Adrenal gland (tissue), 12 donors: ENCODE measurements around the gene RIT2. TPM values are rescaled to one million over a fixed set of nuclear protein-coding genes. Genes with fewer than 3 reads are reported as not detected.

ENCODE experiments used
- DNase-seq, 7 donors: peaks; one replicate each; pipeline ENCODE4 v3.0.0-alpha.2; 2019 to 2020
- H3K27ac ChIP-seq, 5 donors: fragments of 200-600 bp; sonication (generic) in 4 of 5; 1 replicate in 3 of 5; 2 replicates in 2 of 5; pipeline versions ENCODE4 v1.5.1 to v1.8.0; 2016 to 2020; ENCODE audit warnings: mild to moderate bottlenecking in 1 of 5
- H3K27me3 ChIP-seq: fragments of 200-600 bp; 2 replicates; pipeline ENCODE4 v1.8.0; 2021
- H3K36me3 ChIP-seq, 2 donors: fragments of 200-600 bp; replicated peaks in 1 of 2; 1 replicate in 1 of 2; 2 replicates in 1 of 2; pipeline versions ENCODE4 v1.5.1 to v1.8.0; 2018 to 2022
- H3K4me1 ChIP-seq, 2 donors: fragments of 200-600 bp; replicated peaks in 1 of 2; 1 replicate in 1 of 2; 2 replicates in 1 of 2; pipeline versions ENCODE4 v1.5.1 to v1.8.0; 2018 to 2021
- H3K4me3 ChIP-seq, 4 donors: fragments of 200-600 bp; sonication (generic) in 3 of 4; one replicate each; pipeline ENCODE4 v1.5.1; 2016 to 2018
- H3K9me3 ChIP-seq, 3 donors: fragments of 200-600 bp; sonication (generic) in 1 of 3; replicated peaks in 1 of 3; 1 replicate in 2 of 3; 2 replicates in 1 of 3; pipeline versions ENCODE4 v1.5.1 to v1.8.0; 2016 to 2021
- POLR2A ChIP-seq, 2 donors: fragments of 450-650 bp; IDR thresholded peaks; one replicate each; pipeline ENCODE4 v1.6.1; 2017; ENCODE audit warnings: antibody characterized with exemption in 2 of 2, mild to moderate bottlenecking in 2 of 2, moderate library complexity in 1 of 2
- WGBS, 4 donors: extraction: QIAGEN DNeasy Blood & Tissue Kit in 2 of 4; methylation state at CpG; one replicate each; pipeline versions ENCODE4 v1.1.5 to v1.1.7; 2013 to 2017; 5-methylcytosine and 5-hydroxymethylcytosine counted together
- intact Hi-C, 2 donors: fragments of 100-400 bp; cut with DNase I; formaldehyde crosslinking; loops; one replicate each; pipeline versions ENCODE4 v1.14.1 to v1.15.0; 2022 to 2023
- polyA plus RNA-seq, 3 donors: library from polyadenylated mRNA; stranded (reverse); fragments of 200-250 nt in 2 of 3; fragments of 350-450 nt in 1 of 3; fragmentation: Illumina TruSeq in 1 of 3; extraction: RNeasy Lipid Tissue Mini Kit (QIAGEN cat#74804) in 1 of 3; gene quantifications; one replicate each; pipeline ENCODE4 v1.2.3, GENCODE V29; 2013 to 2014
- total RNA-seq, 9 donors: library from RNA; depleted of rRNA in 4 of 9; stranded (reverse); fragments of >200 nt in 4 of 9; fragments of 120-200 nt in 1 of 9; fragmentation: NEBNext Ultra II Directional in 1 of 9; extraction: Animal tissue kit (Norgen Biotek cat#: 25700) in 1 of 9; gene quantifications; one replicate each; pipeline versions ENCODE4 v1.1.0 to v1.2.4, GENCODE V29; 2013 to 2023
- TF ChIP-seq, protein P1 (sequence below), 6 experiments: fragments of 450-650 bp in 4 of 6; fragments of 200-600 bp in 2 of 6; sonication (generic) in 1 of 6; IDR thresholded peaks; 1 replicate in 5 of 6; 2 replicates in 1 of 6; pipeline versions ENCODE4 v1.5.1 to v1.8.0; 2016 to 2021; ENCODE audit warnings: antibody characterized with exemption in 6 of 6, mild to moderate bottlenecking in 2 of 6, moderate library complexity in 1 of 6
- donor health status: healthy with polysubstance abuse.
- donor health status: Bipolar disorder and iron deficiency.
- donor health status: DM: yes; HTN: yes; CAD: no.
- donor health status: DM: no; HTN: no; CAD: no.
- donor health status: DM: no; HTN: no; CAD: no.
- donor health status: DM: yes; HTN: yes; CAD: no.

The RIT2 gene
- total and polyA plus RNA-seq, 12 donors: 0.20 to 0.99 (median 0.28) TPM; not detected in 7

GRCh38 chr18:42976869-42977590 is 138.5 kb downstream of the RIT2 start:
- DNase-seq: no peak
- Histone ChIP-seq H3K36me3 (no peaks in the 10 kb centered on the region), H3K4me1 (no peaks in the 10 kb centered on the region), H3K27me3 (no peaks in the 10 kb centered on the region), H3K9me3 (no peaks in the 10 kb centered on the region), H3K4me3 (no peak overlapping the region), H3K27ac (no peak overlapping the region)
- WGBS, 4 donors: 52 to 60% (median 56%) methylated on average over 3 of the region's 3 CpGs
- intact Hi-C loops: no loop called here
- no peak for TF ChIP-seq POLR2A (IDR thresholded peaks at IDR 0.05)
- TF ChIP-seq, protein P1, sequence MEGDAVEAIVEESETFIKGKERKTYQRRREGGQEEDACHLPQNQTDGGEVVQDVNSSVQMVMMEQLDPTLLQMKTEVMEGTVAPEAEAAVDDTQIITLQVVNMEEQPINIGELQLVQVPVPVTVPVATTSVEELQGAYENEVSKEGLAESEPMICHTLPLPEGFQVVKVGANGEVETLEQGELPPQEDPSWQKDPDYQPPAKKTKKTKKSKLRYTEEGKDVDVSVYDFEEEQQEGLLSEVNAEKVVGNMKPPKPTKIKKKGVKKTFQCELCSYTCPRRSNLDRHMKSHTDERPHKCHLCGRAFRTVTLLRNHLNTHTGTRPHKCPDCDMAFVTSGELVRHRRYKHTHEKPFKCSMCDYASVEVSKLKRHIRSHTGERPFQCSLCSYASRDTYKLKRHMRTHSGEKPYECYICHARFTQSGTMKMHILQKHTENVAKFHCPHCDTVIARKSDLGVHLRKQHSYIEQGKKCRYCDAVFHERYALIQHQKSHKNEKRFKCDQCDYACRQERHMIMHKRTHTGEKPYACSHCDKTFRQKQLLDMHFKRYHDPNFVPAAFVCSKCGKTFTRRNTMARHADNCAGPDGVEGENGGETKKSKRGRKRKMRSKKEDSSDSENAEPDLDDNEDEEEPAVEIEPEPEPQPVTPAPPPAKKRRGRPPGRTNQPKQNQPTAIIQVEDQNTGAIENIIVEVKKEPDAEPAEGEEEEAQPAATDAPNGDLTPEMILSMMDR (IDR thresholded peaks at IDR 0.05): no peak

DNA sequence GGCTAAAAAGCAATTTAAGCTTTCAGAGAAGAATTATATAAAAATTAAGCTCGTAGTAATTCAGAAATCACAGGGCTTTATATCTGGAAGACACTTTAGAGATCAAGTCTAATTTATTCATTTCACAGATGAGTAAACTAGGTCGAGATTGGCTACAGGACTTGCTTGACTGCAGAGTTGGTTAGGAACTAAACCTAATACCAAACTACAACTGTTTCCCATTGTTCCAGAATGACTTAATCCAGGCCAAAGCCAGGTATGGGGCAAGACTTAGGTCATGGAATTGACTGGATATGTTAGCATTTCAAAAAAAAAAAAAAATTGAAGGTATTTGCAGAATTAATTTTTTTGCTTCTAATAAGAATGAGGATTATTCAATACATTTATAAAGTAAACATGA is 146.1 kb downstream of the RIT2 start:
- Histone ChIP-seq H3K4me3 (no peak overlapping the region), H3K27me3 (no peaks in the 10 kb centered on the region), H3K9me3 (no peaks in the 10 kb centered on the region), H3K27ac (no peak overlapping the region), H3K36me3 (no peaks in the 10 kb centered on the region), H3K4me1 (no peaks in the 10 kb centered on the region)
- TF ChIP-seq POLR2A (IDR thresholded peaks at IDR 0.05): no peak
- TF ChIP-seq, protein P1 (IDR thresholded peaks at IDR 0.05): no peak
- 47 to 62% (median 55%) methylated on average over 2 of the region's 2 CpGs for WGBS, 4 donors
- no peak for DNase-seq
- intact Hi-C loops: no loop called here

GRCh38 chr18:42961298-42961697 is 154.2 kb downstream of the RIT2 start:
- no peaks in the 10 kb centered on the region for H3K36me3 ChIP-seq
- TF ChIP-seq, protein P1 (IDR thresholded peaks at IDR 0.05): no peak
- no peak for TF ChIP-seq POLR2A (IDR thresholded peaks at IDR 0.05)
- no peaks in the 10 kb centered on the region for H3K9me3 ChIP-seq
- no peak for DNase-seq
- no peak overlapping the region for H3K27ac ChIP-seq
- H3K4me3 ChIP-seq: no peak overlapping the region
- H3K4me1 ChIP-seq: no peaks in the 10 kb centered on the region
- intact Hi-C loops: no loop called here
- WGBS, 4 donors: 68 to 80% (median 76%) methylated on average over 3 of the region's 3 CpGs
- H3K27me3 ChIP-seq: no peaks in the 10 kb centered on the region

DNA sequence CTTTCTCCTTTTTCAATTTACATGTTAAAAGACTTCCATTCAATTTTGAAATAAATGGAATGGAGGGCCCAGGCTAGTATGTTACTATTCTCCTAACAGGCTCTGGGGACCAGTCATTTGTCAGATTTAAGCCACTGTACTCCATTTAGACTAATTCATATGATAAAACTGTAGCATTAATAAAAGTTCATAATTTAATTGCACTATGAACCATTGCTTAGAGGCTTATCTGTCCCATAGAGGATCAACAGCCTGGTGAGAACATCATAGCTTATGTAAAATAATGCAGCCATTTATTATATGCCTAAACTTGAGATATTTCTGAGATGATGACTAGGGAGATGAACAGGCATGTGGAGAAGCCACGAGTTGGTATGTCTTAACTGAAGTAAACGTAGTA is 156.0 kb downstream of the RIT2 start:
- no peak for DNase-seq
- Histone ChIP-seq H3K4me3 (no peak overlapping the region), H3K9me3 (no peaks in the 10 kb centered on the region), H3K4me1 (no peaks in the 10 kb centered on the region), H3K27ac (no peak overlapping the region), H3K36me3 (no peaks in the 10 kb centered on the region), H3K27me3 (no peaks in the 10 kb centered on the region)
- no peak for TF ChIP-seq POLR2A (IDR thresholded peaks at IDR 0.05)
- TF ChIP-seq, protein P1 (IDR thresholded peaks at IDR 0.05): no peak
- intact Hi-C loops: no loop called here
- WGBS, 4 donors: 56 to 58% (median 56%) methylated on average over 2 of the region's 2 CpGs
